ENCODE data around the gene INPP4A.

INPP4A gene

DNA sequence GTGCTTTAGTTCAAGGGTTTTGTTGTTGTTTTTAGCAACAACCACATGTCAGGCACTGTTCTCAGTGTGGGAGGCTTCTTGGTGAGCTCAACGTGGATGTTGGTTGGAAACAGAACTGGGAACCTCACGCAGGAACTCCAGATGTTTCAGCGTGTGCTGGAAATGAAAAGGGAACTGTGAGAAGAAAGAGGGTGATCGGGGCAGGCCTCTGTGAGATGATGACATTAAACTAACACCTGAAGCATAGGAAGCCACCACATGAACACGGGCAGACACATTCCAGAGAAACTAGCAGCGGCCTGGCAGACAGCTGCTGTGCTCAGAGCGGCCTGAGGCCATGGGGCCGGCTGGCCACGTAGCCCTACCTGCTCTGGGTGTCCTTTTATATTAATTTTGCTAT, 97.2 kb downstream of the INPP4A start:
- H3K36me3 ChIP-seq (ENCODE audit: insufficient read depth, low read length): peaks cover 53% of the 10 kb centered on the region

GRCh38 chr2:98543214-98543613, 98.6 kb downstream of the INPP4A start:
- Histone ChIP-seq H3K4me1 (ENCODE audit: insufficient read depth, low read length) (no peaks in the 10 kb centered on the region), H3K27me3 (ENCODE audit: control insufficient read depth in 1 of 2, insufficient read depth in 2 of 2, low read length in 2 of 2) (no peaks in the 10 kb centered on the region), H3K9me3 (ENCODE audit: low read length) (no peaks in the 10 kb centered on the region), H3K27ac (ENCODE audit: low read depth, low read length) (no peak overlapping the region), H3K9ac (ENCODE audit: low read length) (no peak overlapping the region), H3K36me3 (ENCODE audit: insufficient read depth, low read length) (peaks cover 57% of the 10 kb centered on the region), H3K4me3 (ENCODE audit: low read depth in 1 of 2, low read length in 2 of 2) (no peak overlapping the region)

More for the DNA sequence above, 97.2 kb downstream of the INPP4A start:
- no peak overlapping the region for H3K4me3 ChIP-seq (ENCODE audit: low read depth in 1 of 2, low read length in 2 of 2)
- H3K27ac ChIP-seq (ENCODE audit: low read depth, low read length): no peak overlapping the region
- H3K9me3 ChIP-seq (ENCODE audit: low read length): no peaks in the 10 kb centered on the region
- no peak overlapping the region for H3K9ac ChIP-seq (ENCODE audit: low read length)
- H3K4me1 ChIP-seq (ENCODE audit: insufficient read depth, low read length): no peaks in the 10 kb centered on the region
- no peaks in the 10 kb centered on the region for H3K27me3 ChIP-seq (ENCODE audit: control insufficient read depth in 1 of 2, insufficient read depth in 2 of 2, low read length in 2 of 2)

DNA sequence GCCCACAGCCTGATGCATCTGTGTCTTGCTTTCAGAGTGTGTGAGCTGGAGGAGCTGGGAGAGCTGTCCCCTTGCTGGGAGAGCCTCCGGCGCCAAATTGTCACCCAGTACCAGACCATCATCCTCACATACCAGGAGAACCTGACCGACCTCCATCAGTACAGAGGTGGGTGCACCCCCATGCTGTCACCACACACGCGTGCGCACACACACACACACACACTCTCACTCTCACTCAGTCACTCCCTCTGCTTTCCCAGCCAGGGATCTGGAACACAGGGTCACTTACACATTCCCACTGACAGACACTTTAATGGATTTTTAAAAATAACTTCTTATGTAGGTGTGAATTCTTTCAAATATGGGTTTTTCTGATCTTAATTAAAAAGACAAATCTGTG, 99.2 kb downstream of the INPP4A start:
- no peaks in the 10 kb centered on the region for H3K9me3 ChIP-seq (ENCODE audit: low read length)
- H3K27me3 ChIP-seq (ENCODE audit: control insufficient read depth in 1 of 2, insufficient read depth in 2 of 2, low read length in 2 of 2): no peaks in the 10 kb centered on the region
- H3K4me3 ChIP-seq (ENCODE audit: low read depth in 1 of 2, low read length in 2 of 2): no peak overlapping the region
- peaks cover 51% of the 10 kb centered on the region for H3K36me3 ChIP-seq (ENCODE audit: insufficient read depth, low read length)
- no peaks in the 10 kb centered on the region for H3K4me1 ChIP-seq (ENCODE audit: insufficient read depth, low read length)
- no peak overlapping the region for H3K9ac ChIP-seq (ENCODE audit: low read length)
- no peak overlapping the region for H3K27ac ChIP-seq (ENCODE audit: low read depth, low read length)

GRCh38 chr2:98545591-98545990, 100.9 kb downstream of the INPP4A start:
- Histone ChIP-seq H3K36me3 (ENCODE audit: insufficient read depth, low read length) (peaks cover 44% of the 10 kb centered on the region), H3K4me3 (ENCODE audit: low read depth in 1 of 2, low read length in 2 of 2) (no peak overlapping the region), H3K27me3 (ENCODE audit: control insufficient read depth in 1 of 2, insufficient read depth in 2 of 2, low read length in 2 of 2) (no peaks in the 10 kb centered on the region), H3K27ac (ENCODE audit: low read depth, low read length) (no peak overlapping the region), H3K9me3 (ENCODE audit: low read length) (no peaks in the 10 kb centered on the region), H3K4me1 (ENCODE audit: insufficient read depth, low read length) (no peaks in the 10 kb centered on the region), H3K9ac (ENCODE audit: low read length) (no peak overlapping the region)

DNA sequence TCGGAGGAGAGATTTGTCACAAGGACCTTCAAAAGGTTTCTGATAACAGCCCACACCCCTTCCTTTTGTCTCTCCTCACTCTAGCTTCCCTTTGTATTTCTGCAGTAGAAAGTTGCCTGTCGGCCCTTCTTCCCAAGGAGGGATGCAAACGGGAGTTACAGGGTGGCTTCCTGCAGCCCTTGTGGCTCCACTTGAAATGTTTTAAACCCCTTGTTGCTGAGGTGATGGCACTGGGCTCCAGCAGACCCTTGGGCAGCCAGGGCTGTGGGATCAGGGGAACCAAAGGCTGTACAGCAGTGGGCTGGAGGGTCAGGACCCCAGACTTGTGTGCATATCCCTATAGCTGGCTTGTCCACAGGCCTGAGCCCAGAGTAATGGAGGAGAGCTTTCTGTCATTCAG, 101.5 kb downstream of the INPP4A start:
- H3K27ac ChIP-seq (ENCODE audit: low read depth, low read length): no peak overlapping the region
- no peaks in the 10 kb centered on the region for H3K9me3 ChIP-seq (ENCODE audit: low read length)
- no peak overlapping the region for H3K4me3 ChIP-seq (ENCODE audit: low read depth in 1 of 2, low read length in 2 of 2)
- H3K4me1 ChIP-seq (ENCODE audit: insufficient read depth, low read length): no peaks in the 10 kb centered on the region
- H3K27me3 ChIP-seq (ENCODE audit: control insufficient read depth in 1 of 2, insufficient read depth in 2 of 2, low read length in 2 of 2): no peaks in the 10 kb centered on the region
- no peak overlapping the region for H3K9ac ChIP-seq (ENCODE audit: low read length)
- peaks cover 47% of the 10 kb centered on the region for H3K36me3 ChIP-seq (ENCODE audit: insufficient read depth, low read length)

- no peak overlapping the region for H3K27ac ChIP-seq (ENCODE audit: low read depth, low read length)
- H3K9ac ChIP-seq (ENCODE audit: low read length): no peak overlapping the region
- H3K27me3 ChIP-seq (ENCODE audit: control insufficient read depth in 1 of 2, insufficient read depth in 2 of 2, low read length in 2 of 2): no peaks in the 10 kb centered on the region
- H3K9me3 ChIP-seq (ENCODE audit: low read length): no peaks in the 10 kb centered on the region
- no peak overlapping the region for H3K4me3 ChIP-seq (ENCODE audit: low read depth in 1 of 2, low read length in 2 of 2)
- no peaks in the 10 kb centered on the region for H3K4me1 ChIP-seq (ENCODE audit: insufficient read depth, low read length)
- H3K36me3 ChIP-seq (ENCODE audit: insufficient read depth, low read length): peaks cover 49% of the 10 kb centered on the region
Measured at GRCh38 chr2:98547092-98547790, 102.6 kb downstream of the INPP4A start.

GRCh38 chr2:98548920-98549818, 104.5 kb downstream of the INPP4A start:
- Histone ChIP-seq H3K36me3 (ENCODE audit: insufficient read depth, low read length) (peaks cover 54% of the 10 kb centered on the region), H3K4me1 (ENCODE audit: insufficient read depth, low read length) (no peaks in the 10 kb centered on the region), H3K9me3 (ENCODE audit: low read length) (no peaks in the 10 kb centered on the region), H3K4me3 (ENCODE audit: low read depth in 1 of 2, low read length in 2 of 2) (no peak overlapping the region), H3K27me3 (ENCODE audit: control insufficient read depth in 1 of 2, insufficient read depth in 2 of 2, low read length in 2 of 2) (no peaks in the 10 kb centered on the region), H3K9ac (ENCODE audit: low read length) (no peak overlapping the region), H3K27ac (ENCODE audit: low read depth, low read length) (no peak overlapping the region)

GRCh38 chr2:98550165-98550564, 105.5 kb downstream of the INPP4A start:
- H3K27me3 ChIP-seq (ENCODE audit: control insufficient read depth in 1 of 2, insufficient read depth in 2 of 2, low read length in 2 of 2): no peaks in the 10 kb centered on the region
- no peak overlapping the region for H3K27ac ChIP-seq (ENCODE audit: low read depth, low read length)
- H3K36me3 ChIP-seq (ENCODE audit: insufficient read depth, low read length): peaks cover 56% of the 10 kb centered on the region
- H3K4me1 ChIP-seq (ENCODE audit: insufficient read depth, low read length): no peaks in the 10 kb centered on the region
- no peak overlapping the region for H3K4me3 ChIP-seq (ENCODE audit: low read depth in 1 of 2, low read length in 2 of 2)
- no peak overlapping the region for H3K9ac ChIP-seq (ENCODE audit: low read length)
- H3K9me3 ChIP-seq (ENCODE audit: low read length): no peaks in the 10 kb centered on the region

DNA sequence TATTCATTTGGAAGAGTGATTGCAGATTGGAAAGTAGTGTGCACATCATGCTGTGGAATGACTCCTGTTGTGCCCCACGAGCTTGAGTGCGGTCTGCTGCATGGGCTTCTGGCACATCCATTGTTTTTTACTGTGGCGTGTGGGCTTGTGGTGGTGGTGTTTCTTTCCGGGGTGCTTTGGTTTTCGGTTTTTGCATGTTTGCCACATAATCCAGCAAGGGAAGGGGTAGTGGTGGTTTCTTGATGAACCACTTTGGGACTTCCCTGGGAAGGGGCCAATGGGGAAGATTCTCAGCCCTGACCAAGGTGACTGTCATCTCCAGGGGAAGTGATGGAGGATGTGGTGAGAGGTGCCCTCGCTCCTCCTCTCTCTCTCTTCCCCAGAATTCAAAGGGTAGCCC, 106.7 kb downstream of the INPP4A start:
- no peak overlapping the region for H3K4me3 ChIP-seq (ENCODE audit: low read depth in 1 of 2, low read length in 2 of 2)
- peaks cover 59% of the 10 kb centered on the region for H3K36me3 ChIP-seq (ENCODE audit: insufficient read depth, low read length)
- no peak overlapping the region for H3K27ac ChIP-seq (ENCODE audit: low read depth, low read length)
- no peaks in the 10 kb centered on the region for H3K9me3 ChIP-seq (ENCODE audit: low read length)
- H3K9ac ChIP-seq (ENCODE audit: low read length): no peak overlapping the region
- no peaks in the 10 kb centered on the region for H3K4me1 ChIP-seq (ENCODE audit: insufficient read depth, low read length)
- H3K27me3 ChIP-seq (ENCODE audit: control insufficient read depth in 1 of 2, insufficient read depth in 2 of 2, low read length in 2 of 2): no peaks in the 10 kb centered on the region

GRCh38 chr2:98552499-98553179, 108.0 kb downstream of the INPP4A start:
- no peaks in the 10 kb centered on the region for H3K9me3 ChIP-seq (ENCODE audit: low read length)
- H3K36me3 ChIP-seq (ENCODE audit: insufficient read depth, low read length): peaks cover 55% of the 10 kb centered on the region
- H3K9ac ChIP-seq (ENCODE audit: low read length): no peak overlapping the region
- H3K27me3 ChIP-seq (ENCODE audit: control insufficient read depth in 1 of 2, insufficient read depth in 2 of 2, low read length in 2 of 2): no peaks in the 10 kb centered on the region
- H3K27ac ChIP-seq (ENCODE audit: low read depth, low read length): no peak overlapping the region
- no peaks in the 10 kb centered on the region for H3K4me1 ChIP-seq (ENCODE audit: insufficient read depth, low read length)
- no peak overlapping the region for H3K4me3 ChIP-seq (ENCODE audit: low read depth in 1 of 2, low read length in 2 of 2)

DNA sequence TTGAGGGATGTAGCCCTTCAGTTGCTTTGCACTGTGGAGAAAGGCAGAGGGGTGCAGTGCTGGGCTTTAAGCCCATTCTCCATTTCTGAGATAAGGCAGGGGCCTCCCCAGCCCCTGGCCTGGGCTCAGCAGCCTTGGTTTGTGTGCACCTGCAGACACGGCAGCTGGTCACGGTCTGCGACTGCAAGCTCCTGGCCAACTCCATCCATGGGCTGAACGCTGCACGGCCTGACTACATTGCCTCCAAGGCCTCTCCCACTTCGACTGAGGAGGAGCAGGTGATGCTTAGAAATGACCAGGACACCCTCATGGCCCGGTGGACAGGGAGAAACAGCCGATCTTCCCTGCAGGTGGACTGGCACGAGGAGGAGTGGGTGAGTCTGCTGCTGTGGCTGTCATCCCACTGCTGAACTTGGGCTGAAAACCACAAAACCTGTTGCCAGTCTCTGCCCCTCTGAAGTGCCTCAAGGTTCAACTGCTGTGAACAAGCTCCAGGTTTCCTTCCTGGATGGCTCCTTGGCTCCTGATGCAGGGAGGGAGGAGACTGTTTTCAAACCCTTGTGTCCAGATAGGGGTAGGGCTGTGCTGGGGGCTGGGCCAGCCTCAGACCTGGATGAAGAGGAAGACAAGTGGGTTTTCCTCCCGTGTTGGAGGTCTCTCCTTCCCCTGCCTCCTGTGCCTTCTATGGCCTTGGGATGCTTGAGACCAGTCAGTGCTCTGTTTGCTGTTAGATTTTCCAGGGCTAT, 109.6 kb downstream of the INPP4A start:
- Histone ChIP-seq H3K9ac (ENCODE audit: low read length) (no peak overlapping the region), H3K4me3 (ENCODE audit: low read depth in 1 of 2, low read length in 2 of 2) (no peak overlapping the region), H3K9me3 (ENCODE audit: low read length) (no peaks in the 10 kb centered on the region), H3K36me3 (ENCODE audit: insufficient read depth, low read length) (peaks cover 55% of the 10 kb centered on the region), H3K27me3 (ENCODE audit: control insufficient read depth in 1 of 2, insufficient read depth in 2 of 2, low read length in 2 of 2) (no peaks in the 10 kb centered on the region), H3K27ac (ENCODE audit: low read depth, low read length) (no peak overlapping the region), H3K4me1 (ENCODE audit: insufficient read depth, low read length) (peaks cover 8% of the 10 kb centered on the region)

All from muscle layer of colon (tissue), 2 donors.